BLaER1 (cell line): Measurements from ENCODE around the gene GLRA2.

Experiments
- H3K27ac ChIP-seq: shearing (Covaris generic); formaldehyde crosslinking; 2 replicates; pipeline ENCODE4 v1.8.1; 2022
- H3K27me3 ChIP-seq: shearing (Covaris generic); formaldehyde crosslinking; 2 replicates; pipeline ENCODE4 v1.8.1; 2022
- H3K36me3 ChIP-seq: shearing (Covaris generic); formaldehyde crosslinking; 2 replicates; pipeline ENCODE4 v1.8.1; 2022
- H3K4me1 ChIP-seq: shearing (Covaris generic); formaldehyde crosslinking; 2 replicates; pipeline ENCODE4 v1.8.1; 2022
- H3K4me2 ChIP-seq: shearing (Covaris generic); formaldehyde crosslinking; 2 replicates; pipeline ENCODE4 v1.8.1; 2022
- H3K4me3 ChIP-seq: shearing (Covaris generic); formaldehyde crosslinking; 2 replicates; pipeline ENCODE4 v1.8.1; 2022
- H3K9ac ChIP-seq: shearing (Covaris generic); formaldehyde crosslinking; 2 replicates; pipeline ENCODE4 v1.8.1; 2022
- H3K9me3 ChIP-seq: shearing (Covaris generic); formaldehyde crosslinking; 2 replicates; pipeline ENCODE4 v1.8.1; 2022
- H4K20me1 ChIP-seq: shearing (Covaris generic); formaldehyde crosslinking; 2 replicates; pipeline ENCODE4 v1.8.1; 2022
- Cebpa-rat ChIP-seq: shearing (Covaris generic); IDR thresholded peaks from 2 replicates; pipeline ENCODE4 v1.8.1; 2022

Gene GLRA2

DNA sequence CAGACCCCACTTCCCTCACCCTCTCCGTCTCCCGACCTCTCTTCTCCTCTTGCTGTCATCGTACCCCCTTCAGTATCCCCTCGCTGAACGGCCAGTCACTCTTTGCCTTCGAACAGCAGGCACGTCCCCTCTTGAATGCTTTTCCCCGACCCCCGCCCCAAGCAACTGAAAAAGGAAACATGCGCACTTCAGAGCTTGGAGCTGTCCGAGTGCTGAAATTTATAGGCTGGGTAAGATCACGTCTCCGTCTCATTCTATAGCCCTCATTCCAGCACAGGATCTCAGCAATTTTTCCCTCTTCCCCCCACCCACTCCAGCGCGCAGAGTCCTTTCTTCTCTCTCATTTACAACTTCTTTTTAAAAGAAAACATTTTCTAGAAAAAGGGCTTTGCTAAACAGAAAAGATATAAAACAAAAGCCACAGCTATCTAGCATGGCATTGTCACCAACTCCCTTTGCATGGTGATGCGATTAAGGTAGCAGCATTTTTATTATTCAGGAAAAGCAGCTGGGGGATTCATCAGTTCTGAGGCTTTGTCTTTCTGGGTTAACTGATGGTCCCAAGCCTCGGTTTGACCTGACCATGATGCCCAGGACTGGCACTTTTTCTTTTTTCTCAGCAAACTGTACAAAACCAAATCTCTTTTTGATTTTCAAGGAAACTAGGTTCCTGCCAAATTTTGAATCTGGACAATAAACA, at the start of gene GLRA2:
Gene GLRA2 (plus strand): TSS at position 247 of the 700 bp plus-strand sequence. CDS start 522 bp downstream, outside the sequence.
- H3K9ac ChIP-seq = no peak within 1 kb of the TSS
- peaks cover 40% of the 10 kb centered on the region for H3K27me3 ChIP-seq
- no peak within 1 kb of the TSS for H3K27ac ChIP-seq
- no peaks in the 10 kb centered on the region for H3K36me3 ChIP-seq
- H3K4me2 ChIP-seq = no peak within 1 kb of the TSS
- no peaks in the 10 kb centered on the region for H3K9me3 ChIP-seq
- no peak for TF ChIP-seq Cebpa-rat
- no peaks in the 10 kb centered on the region for H3K4me1 ChIP-seq
- no peak within 1 kb of the TSS for H3K4me3 ChIP-seq
- peaks cover 8% of the 10 kb centered on the region; the same call in 1 of the 2 replicates for H4K20me1 ChIP-seq

DNA sequence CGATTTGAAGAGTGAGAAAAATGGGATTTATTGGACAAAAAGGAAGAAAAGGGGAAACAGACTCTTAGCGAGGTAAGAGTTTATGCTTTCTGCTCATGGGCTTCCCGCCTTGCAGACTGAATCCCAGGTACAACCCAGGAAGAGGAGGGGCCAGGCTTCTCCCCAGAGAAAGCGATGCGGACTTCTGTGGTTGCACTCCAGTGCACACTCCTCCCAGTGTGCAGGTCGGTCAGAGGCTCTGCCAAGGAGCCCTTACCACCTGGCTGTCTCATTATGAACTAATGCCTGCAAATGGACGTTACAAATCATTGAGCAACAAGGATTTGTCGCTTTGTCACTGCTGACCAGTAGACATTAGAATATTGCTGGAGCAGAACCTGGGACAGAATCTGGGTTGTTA, 39.9 kb upstream of the GLRA2 start:
- Histone ChIP-seq H3K4me1 (peaks cover 11% of the 10 kb centered on the region), H3K9ac (no peak overlapping the region), H3K9me3 (no peaks in the 10 kb centered on the region), H3K36me3 (no peaks in the 10 kb centered on the region), H3K4me2 (peak overlapping the region; percentile 50), H3K4me3 (no peak overlapping the region), H3K27ac (no peak overlapping the region), H3K27me3 (peaks cover 64% of the 10 kb centered on the region), H4K20me1 (peaks cover 9% of the 10 kb centered on the region; the same call in 1 of the 2 replicates)
- no peak for TF ChIP-seq Cebpa-rat

DNA sequence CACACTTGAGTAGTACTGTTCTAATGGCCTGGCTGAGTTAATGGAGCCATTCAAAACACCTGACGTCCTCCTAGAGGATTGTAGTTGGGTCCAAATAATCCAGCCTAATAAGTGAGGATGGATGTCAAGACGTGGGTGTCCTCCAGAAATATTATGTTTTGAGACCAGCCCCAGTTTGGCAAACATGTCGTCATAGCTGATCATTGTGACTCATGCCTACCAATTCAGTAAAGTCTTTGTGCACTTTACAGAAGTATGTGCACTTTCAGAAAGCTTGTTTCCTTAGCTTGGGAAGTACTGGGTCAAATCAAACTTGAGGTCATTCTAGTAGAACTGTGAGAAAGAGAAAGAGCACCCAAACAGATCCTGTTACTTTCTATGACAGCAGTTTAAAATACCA, 37.6 kb upstream of the GLRA2 start:
- Histone ChIP-seq H3K9ac (no peak overlapping the region), H3K9me3 (no peaks in the 10 kb centered on the region), H3K36me3 (no peaks in the 10 kb centered on the region), H3K4me1 (peaks cover 16% of the 10 kb centered on the region), H3K27me3 (peaks cover 71% of the 10 kb centered on the region), H4K20me1 (peaks cover 9% of the 10 kb centered on the region; the same call in 1 of the 2 replicates), H3K27ac (no peak overlapping the region), H3K4me3 (no peak overlapping the region), H3K4me2 (no peak overlapping the region)
- TF ChIP-seq Cebpa-rat = no peak

DNA sequence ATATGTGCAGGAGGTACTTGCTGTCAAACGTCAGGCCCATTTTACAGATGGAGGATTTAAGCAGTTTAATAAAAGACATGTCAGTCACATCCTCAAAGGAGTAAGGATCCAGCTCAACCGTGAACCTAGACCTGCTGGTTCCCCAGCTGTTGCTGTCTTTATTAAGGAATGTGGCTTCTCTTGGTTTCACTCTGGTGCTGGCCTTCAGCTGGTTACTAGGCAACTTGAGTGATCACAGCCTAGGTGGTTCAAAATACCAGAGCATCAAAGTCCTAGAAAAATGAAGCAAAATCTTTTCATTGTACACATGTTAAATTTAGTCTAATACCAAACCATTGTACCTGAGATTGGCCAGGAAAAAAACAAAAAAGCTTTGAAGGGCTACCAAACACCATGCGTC, 32.7 kb upstream of the GLRA2 start:
- Histone ChIP-seq H3K36me3 (no peaks in the 10 kb centered on the region), H3K4me2 (peak overlapping the region; percentile 62), H3K27me3 (peaks cover 56% of the 10 kb centered on the region), H3K9me3 (no peaks in the 10 kb centered on the region), H3K4me1 (peaks cover 15% of the 10 kb centered on the region), H3K4me3 (peak overlapping the region; percentile 57), H4K20me1 (no peaks in the 10 kb centered on the region; the same call in 1 of the 2 replicates), H3K27ac (peak overlapping the region; percentile 65), H3K9ac (no peak overlapping the region)
- TF ChIP-seq Cebpa-rat = no peak

DNA sequence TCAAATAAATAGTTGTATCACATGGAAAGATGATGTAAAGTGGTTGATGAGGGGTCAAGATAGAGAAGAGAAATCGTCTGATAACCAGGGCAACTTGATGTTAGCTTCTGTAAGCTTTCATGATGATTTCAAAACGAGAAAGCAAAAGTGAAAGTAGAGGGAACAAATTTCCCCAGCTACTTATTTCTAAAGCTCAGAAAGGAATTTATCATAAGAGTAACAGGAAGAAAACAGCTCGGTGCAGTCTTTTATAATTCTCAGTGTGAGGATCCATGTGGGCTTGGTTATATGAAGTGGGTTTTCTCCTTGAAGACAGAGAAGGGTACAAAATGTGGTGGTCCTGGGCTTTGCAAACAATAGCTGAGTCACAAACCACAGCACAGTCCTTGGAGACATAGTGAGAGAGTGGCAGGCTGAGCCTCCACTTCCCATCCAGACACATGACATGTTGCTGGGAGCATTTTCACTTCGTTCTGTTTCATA, 32.1 kb upstream of the GLRA2 start:
- peak overlapping the region; percentile 57 for H3K4me3 ChIP-seq
- H3K4me1 ChIP-seq = peaks cover 15% of the 10 kb centered on the region
- H3K27ac ChIP-seq = peak overlapping the region; percentile 65
- H3K36me3 ChIP-seq = no peaks in the 10 kb centered on the region
- peaks cover 56% of the 10 kb centered on the region for H3K27me3 ChIP-seq
- no peaks in the 10 kb centered on the region; the same call in 1 of the 2 replicates for H4K20me1 ChIP-seq
- peak overlapping the region; percentile 62 for H3K4me2 ChIP-seq
- no peaks in the 10 kb centered on the region for H3K9me3 ChIP-seq
- no peak for TF ChIP-seq Cebpa-rat
- H3K9ac ChIP-seq = peak overlapping the region; percentile 62; the same call in 1 of the 2 replicates

DNA sequence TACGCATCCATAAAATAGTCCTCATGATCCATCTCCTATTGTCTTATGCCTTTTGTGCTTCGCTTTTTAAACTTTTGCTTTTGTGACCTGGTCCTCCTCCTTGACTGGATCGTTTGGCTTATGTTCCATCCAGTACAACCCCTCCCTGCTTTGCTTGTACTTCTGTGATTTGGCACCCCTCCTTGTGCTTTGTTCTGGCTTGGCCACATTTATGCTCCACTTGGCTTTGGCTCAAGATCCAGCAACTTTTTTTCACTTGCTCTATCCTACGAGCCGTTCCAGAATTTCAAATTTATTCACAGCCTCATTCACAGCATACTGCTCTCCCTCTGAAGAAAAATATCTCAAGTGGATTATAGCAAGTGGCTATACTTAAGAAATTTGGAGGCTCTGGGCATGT, 28.0 kb upstream of the GLRA2 start:
- Histone ChIP-seq H3K4me3 (no peak overlapping the region), H3K9me3 (no peaks in the 10 kb centered on the region), H3K27me3 (peaks cover 73% of the 10 kb centered on the region), H4K20me1 (no peaks in the 10 kb centered on the region; the same call in 1 of the 2 replicates), H3K4me2 (no peak overlapping the region), H3K4me1 (peaks cover 14% of the 10 kb centered on the region), H3K36me3 (no peaks in the 10 kb centered on the region), H3K9ac (no peak overlapping the region), H3K27ac (no peak overlapping the region)
- no peak for TF ChIP-seq Cebpa-rat

DNA sequence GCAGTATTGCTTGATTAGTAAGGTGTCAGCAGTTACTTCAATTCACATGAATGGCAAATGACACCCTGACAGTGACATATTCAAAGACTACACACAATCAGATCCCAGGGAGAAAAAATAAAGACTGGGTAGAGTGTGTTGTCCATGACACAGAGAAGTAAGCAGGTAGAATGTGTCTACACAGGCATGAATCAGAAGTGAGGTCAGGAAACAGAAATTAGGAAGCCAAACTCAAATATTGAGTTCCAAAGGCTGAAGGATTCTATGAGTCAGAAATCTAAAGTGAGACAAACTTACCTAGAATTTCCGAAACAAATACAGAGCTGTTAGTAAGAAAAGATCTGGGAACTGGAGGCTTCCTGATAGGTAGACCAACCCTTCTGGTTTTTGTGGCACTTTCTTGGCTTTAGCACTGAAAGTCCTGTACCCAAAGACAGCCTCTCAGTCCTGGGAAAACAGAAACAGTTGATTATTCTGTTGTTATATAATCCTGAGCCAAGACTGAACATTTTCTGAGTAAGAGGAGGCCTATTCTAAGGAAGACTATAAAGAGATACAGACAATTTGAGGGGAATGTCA, 24.3 kb upstream of the GLRA2 start:
- peaks cover 92% of the 10 kb centered on the region for H3K27me3 ChIP-seq
- no peak overlapping the region for H3K27ac ChIP-seq
- H3K9me3 ChIP-seq = no peaks in the 10 kb centered on the region
- H3K4me2 ChIP-seq = no peak overlapping the region
- TF ChIP-seq Cebpa-rat = no peak
- no peaks in the 10 kb centered on the region for H4K20me1 ChIP-seq
- H3K4me1 ChIP-seq = no peaks in the 10 kb centered on the region
- H3K9ac ChIP-seq = no peak overlapping the region
- no peaks in the 10 kb centered on the region for H3K36me3 ChIP-seq
- H3K4me3 ChIP-seq = no peak overlapping the region

DNA sequence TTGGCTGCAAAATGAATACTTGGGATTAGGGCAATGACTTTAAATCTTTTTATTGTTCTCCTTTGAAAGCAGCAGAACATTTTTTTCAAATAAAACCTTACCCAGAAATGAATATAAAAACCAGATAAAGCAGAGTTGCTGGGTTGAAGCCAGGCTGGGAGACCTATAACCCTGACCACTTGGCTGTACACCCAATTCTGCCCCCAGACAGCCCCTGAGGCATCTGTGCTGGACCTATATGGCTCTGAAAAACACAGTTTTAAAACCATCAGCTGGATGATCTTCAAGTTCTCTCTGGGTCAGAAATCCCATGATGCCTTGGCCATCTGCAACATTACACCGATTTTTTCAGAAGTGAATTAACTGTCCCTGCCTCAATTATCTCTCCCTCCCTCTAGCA, 23.7 kb upstream of the GLRA2 start:
- no peak overlapping the region for H3K4me3 ChIP-seq
- no peak for TF ChIP-seq Cebpa-rat
- no peak overlapping the region for H3K9ac ChIP-seq
- H3K4me1 ChIP-seq = no peaks in the 10 kb centered on the region
- H3K27me3 ChIP-seq = peaks cover 92% of the 10 kb centered on the region
- no peaks in the 10 kb centered on the region for H3K36me3 ChIP-seq
- no peaks in the 10 kb centered on the region for H3K9me3 ChIP-seq
- H3K4me2 ChIP-seq = no peak overlapping the region
- H4K20me1 ChIP-seq = no peaks in the 10 kb centered on the region
- no peak overlapping the region for H3K27ac ChIP-seq

DNA sequence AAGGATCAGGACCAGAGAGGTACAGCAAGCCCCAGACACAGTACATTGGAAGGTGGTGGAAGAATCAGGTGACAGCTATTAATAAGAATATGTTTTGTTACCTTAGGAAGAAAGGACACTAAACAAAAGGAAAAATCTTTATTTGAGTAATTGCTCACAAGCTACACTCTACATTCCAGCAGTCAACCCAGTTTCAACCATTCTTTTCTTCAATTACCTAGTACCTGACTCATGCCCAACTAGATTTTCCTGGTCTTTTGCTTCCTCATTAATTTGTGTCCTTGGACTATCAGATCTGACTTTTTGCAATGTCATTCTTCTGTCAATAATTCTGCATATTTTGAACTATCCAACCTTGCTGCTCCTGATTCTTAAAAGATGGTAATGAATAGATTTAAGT, 22.5 kb upstream of the GLRA2 start:
- no peaks in the 10 kb centered on the region for H3K4me1 ChIP-seq
- no peaks in the 10 kb centered on the region for H3K36me3 ChIP-seq
- H3K9me3 ChIP-seq = no peaks in the 10 kb centered on the region
- no peak for TF ChIP-seq Cebpa-rat
- H3K27me3 ChIP-seq = peaks cover 87% of the 10 kb centered on the region
- H3K9ac ChIP-seq = no peak overlapping the region
- H3K27ac ChIP-seq = no peak overlapping the region
- no peaks in the 10 kb centered on the region for H4K20me1 ChIP-seq
- H3K4me3 ChIP-seq = no peak overlapping the region
- no peak overlapping the region for H3K4me2 ChIP-seq

DNA sequence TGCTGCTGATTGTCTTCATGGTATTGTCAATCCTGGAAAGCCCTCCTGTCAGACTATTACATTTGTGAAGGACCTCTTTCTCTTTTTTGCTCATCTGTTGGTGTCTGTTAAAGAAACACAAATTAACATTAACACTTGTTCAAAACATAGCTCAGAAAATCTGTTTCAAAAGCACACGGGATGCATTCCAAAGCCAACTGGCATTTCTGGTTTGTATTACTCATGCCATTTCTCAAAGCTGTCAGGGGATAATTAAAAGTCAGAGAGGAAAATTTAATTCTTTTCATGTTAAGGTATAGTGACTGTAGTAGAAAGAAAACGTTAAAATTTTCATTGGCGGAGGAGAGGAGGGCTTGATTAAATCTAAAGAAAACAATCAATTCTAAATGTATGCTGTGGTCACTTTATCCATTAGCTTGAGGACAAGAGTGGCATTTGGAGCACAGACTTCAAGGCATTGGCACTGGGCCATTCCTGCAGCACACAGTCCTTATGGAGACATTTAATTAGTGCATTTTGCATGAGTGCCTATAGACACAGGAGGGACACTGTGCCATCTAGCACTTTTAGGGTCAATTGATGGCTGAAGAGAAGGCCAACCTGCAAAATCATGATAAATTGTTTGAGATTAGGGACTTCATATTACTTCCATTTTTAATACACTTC, 21.2 kb upstream of the GLRA2 start:
- no peaks in the 10 kb centered on the region for H3K4me1 ChIP-seq
- no peak overlapping the region for H3K4me2 ChIP-seq
- H3K9ac ChIP-seq = no peak overlapping the region
- H3K36me3 ChIP-seq = no peaks in the 10 kb centered on the region
- H3K4me3 ChIP-seq = no peak overlapping the region
- H3K9me3 ChIP-seq = peaks cover 7% of the 10 kb centered on the region; the same call in 1 of the 2 replicates
- no peaks in the 10 kb centered on the region for H4K20me1 ChIP-seq
- no peak for TF ChIP-seq Cebpa-rat
- H3K27ac ChIP-seq = no peak overlapping the region
- peaks cover 90% of the 10 kb centered on the region for H3K27me3 ChIP-seq
